HL-60 (cell line): ENCODE results near the gene ACER1.

ENCODE experiments used
- CTCF ChIP-seq: IDR thresholded peaks from one replicate; pipeline ENCODE4 v1.5.1; 2011; ENCODE audit warnings: low read length, control low read depth, inconsistent platforms; ENCODE audit not compliant: insufficient read depth
- GABPA ChIP-seq: IDR thresholded peaks from 2 replicates; pipeline ENCODE4 v1.6.1; 2012; ENCODE audit warnings: low read depth
- POLR2AphosphoS5 ChIP-seq: IDR thresholded peaks from 2 replicates; pipeline ENCODE4 v1.6.1; 2012; ENCODE audit warnings: low read depth
- REST ChIP-seq: IDR thresholded peaks from 2 replicates; pipeline ENCODE4 v1.6.1; 2012; ENCODE audit warnings: low read depth; ENCODE audit not compliant: insufficient replicate concordance
- SPI1 ChIP-seq: IDR thresholded peaks from 2 replicates; pipeline ENCODE4 v1.6.1; 2012; ENCODE audit warnings: low read depth, mild to moderate bottlenecking, borderline replicate concordance

- TF ChIP-seq CTCF (no peak), POLR2AphosphoS5 (no peak), REST (no peak), GABPA (no peak), SPI1 (no peak)
Measured at GRCh38 chr19:6325614-6326013, 7.8 kb downstream of the ACER1 start.
